Endothelial cell (in vitro differentiated cells): ENCODE measurements around the gene COL24A1. TPM values are rescaled to one million over a fixed set of nuclear protein-coding genes. Genes with fewer than 3 reads are reported as not detected.

ENCODE experiments used
- DNase-seq: peaks from one replicate; pipeline ENCODE4 v3.0.0; 2021; ENCODE audit warnings: low spot score
- H3K27ac Mint-ChIP-seq: one replicate; pipeline ENCODE4 v1.8.0; 2021; ENCODE audit warnings: mixed read lengths, inconsistent platforms; ENCODE audit not compliant: unreplicated experiment
- H3K27me3 Mint-ChIP-seq: one replicate; pipeline ENCODE4 v1.8.0; 2021; ENCODE audit warnings: mild to moderate bottlenecking, moderate library complexity, mixed read lengths, inconsistent platforms; ENCODE audit not compliant: unreplicated experiment
- H3K36me3 Mint-ChIP-seq: one replicate; pipeline ENCODE4 v1.8.0; 2021; ENCODE audit warnings: mild to moderate bottlenecking, low read depth, mixed read lengths, inconsistent platforms; ENCODE audit not compliant: unreplicated experiment
- H3K4me1 Mint-ChIP-seq: one replicate; pipeline ENCODE4 v1.8.0; 2021; ENCODE audit warnings: mild to moderate bottlenecking, mixed read lengths, inconsistent platforms; ENCODE audit not compliant: unreplicated experiment
- H3K4me3 Mint-ChIP-seq: one replicate; pipeline ENCODE4 v1.8.0; 2021; ENCODE audit warnings: mild to moderate bottlenecking, mixed read lengths, inconsistent platforms; ENCODE audit not compliant: unreplicated experiment
- H3K9me3 Mint-ChIP-seq: one replicate; pipeline ENCODE4 v1.8.0; 2021; ENCODE audit warnings: mixed read lengths, inconsistent platforms; ENCODE audit not compliant: unreplicated experiment
- CTCF ChIP-seq: fragments of 200-600 bp; sonication (generic); IDR thresholded peaks from one replicate; pipeline ENCODE4 v1.5.0; 2021; ENCODE audit warnings: antibody characterized with exemption; ENCODE audit not compliant: unreplicated experiment
- total RNA-seq: library from RNA; stranded (reverse); fragmentation: NEBNext Ultra II Directional; extraction: Animal tissue kit (Norgen Biotek cat#: 25700); gene quantifications from one replicate; pipeline ENCODE4 v1.2.1, GENCODE V29; 2021; ENCODE audit not compliant: unreplicated experiment

Gene COL24A1
- total RNA-seq, 1 donor from 2014 or later, result 0.74 TPM

DNA sequence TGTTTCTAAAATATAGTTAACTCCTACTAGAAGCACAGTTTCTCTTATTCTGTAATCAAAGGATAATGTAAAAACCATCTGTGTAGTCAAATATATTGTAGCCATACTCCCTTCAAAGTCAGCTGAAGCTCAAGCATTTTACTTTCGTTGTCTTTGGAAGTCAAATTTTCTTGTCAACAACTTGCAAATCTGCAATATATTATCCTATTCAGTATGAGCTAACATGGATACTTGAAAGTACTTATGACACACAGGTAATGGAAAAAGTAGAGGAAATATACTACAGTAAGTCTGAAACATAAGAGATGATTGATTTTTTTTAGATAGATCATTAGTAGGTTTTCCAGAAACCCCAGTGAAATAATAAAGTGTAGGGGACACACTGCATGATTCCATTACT, 121.5 kb downstream of the COL24A1 start:
- no peak for DNase-seq
- Mint-ChIP-seq H3K4me3 (no peak overlapping the region), H3K9me3 (no peaks in the 10 kb centered on the region), H3K27ac (no peak overlapping the region), H3K36me3 (no peaks in the 10 kb centered on the region), H3K27me3 (no peaks in the 10 kb centered on the region), H3K4me1 (peaks cover 3% of the 10 kb centered on the region)
- TF ChIP-seq CTCF, result no peak

GRCh38 chr1:86030180-86030579, 126.4 kb downstream of the COL24A1 start:
- no peak overlapping the region for H3K27ac Mint-ChIP-seq
- no peak for DNase-seq
- no peaks in the 10 kb centered on the region for H3K27me3 Mint-ChIP-seq
- H3K4me1 Mint-ChIP-seq, result peaks cover 4% of the 10 kb centered on the region
- no peaks in the 10 kb centered on the region for H3K36me3 Mint-ChIP-seq
- no peak for TF ChIP-seq CTCF
- no peaks in the 10 kb centered on the region for H3K9me3 Mint-ChIP-seq
- H3K4me3 Mint-ChIP-seq, result no peak overlapping the region

DNA sequence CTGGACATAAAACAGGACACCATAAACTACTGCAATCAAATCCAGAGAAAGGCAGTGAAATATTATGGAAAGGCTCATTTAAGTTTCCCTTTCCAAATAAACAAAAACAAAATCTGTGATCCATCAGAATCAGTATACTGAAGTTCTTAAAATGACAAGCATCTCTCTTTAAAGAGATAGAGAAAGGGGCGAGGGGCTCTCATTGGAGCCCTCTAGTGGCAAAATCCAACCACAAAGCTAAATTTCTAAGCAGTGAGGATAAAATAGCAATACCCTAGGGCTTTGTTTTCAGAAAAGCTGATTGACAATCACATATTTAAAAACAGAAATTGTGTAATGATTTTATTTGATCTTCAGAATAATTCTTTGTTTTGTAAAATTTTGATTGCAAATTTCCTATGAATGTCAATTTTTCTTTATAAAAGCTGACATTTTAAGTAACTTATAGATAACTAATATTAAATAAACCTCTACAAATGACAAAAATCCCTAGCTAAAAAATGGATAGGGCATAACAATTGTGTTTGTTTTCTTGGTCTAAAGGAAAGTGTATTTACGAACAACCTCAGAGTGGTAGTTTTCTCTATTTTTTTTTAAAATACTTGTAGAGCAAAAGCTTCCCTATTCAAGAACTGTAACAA, 138.2 kb downstream of the COL24A1 start:
- H3K4me1 Mint-ChIP-seq, result peaks cover 4% of the 10 kb centered on the region
- H3K36me3 Mint-ChIP-seq, result no peaks in the 10 kb centered on the region
- H3K27me3 Mint-ChIP-seq, result no peaks in the 10 kb centered on the region
- no peaks in the 10 kb centered on the region for H3K9me3 Mint-ChIP-seq
- peak; percentile 64 for TF ChIP-seq CTCF
- peak; percentile 35 for DNase-seq
- H3K4me3 Mint-ChIP-seq, result no peak overlapping the region
- no peak overlapping the region for H3K27ac Mint-ChIP-seq

GRCh38 chr1:86016076-86016759, 140.4 kb downstream of the COL24A1 start:
- Mint-ChIP-seq H3K4me3 (no peak overlapping the region), H3K9me3 (no peaks in the 10 kb centered on the region), H3K27ac (no peak overlapping the region), H3K36me3 (no peaks in the 10 kb centered on the region), H3K4me1 (peaks cover 4% of the 10 kb centered on the region), H3K27me3 (no peaks in the 10 kb centered on the region)
- DNase-seq, result no peak
- no peak for TF ChIP-seq CTCF

GRCh38 chr1:86015375-86015774, 141.2 kb downstream of the COL24A1 start:
- H3K9me3 Mint-ChIP-seq, result no peaks in the 10 kb centered on the region
- DNase-seq, result no peak
- H3K27ac Mint-ChIP-seq, result no peak overlapping the region
- TF ChIP-seq CTCF, result no peak
- H3K27me3 Mint-ChIP-seq, result no peaks in the 10 kb centered on the region
- H3K36me3 Mint-ChIP-seq, result no peaks in the 10 kb centered on the region
- H3K4me1 Mint-ChIP-seq, result peaks cover 4% of the 10 kb centered on the region
- no peak overlapping the region for H3K4me3 Mint-ChIP-seq
